SW 1271 (cell line): ENCODE measurements around the gene KTN1.

Experiments used
- DNase-seq, 2 experiments: peaks; one replicate each; lab custom pipeline; 2025; lab: John Stamatoyannopoulos, UW

Gene KTN1

GRCh38 chr14:55711175-55711811 lies 131.3 kb downstream of the KTN1 start:
- no peak for DNase-seq

GRCh38 chr14:55712491-55712890 lies 132.5 kb downstream of the KTN1 start:
- DNase-seq = no peak

GRCh38 chr14:55713486-55713885 lies 133.5 kb downstream of the KTN1 start:
- DNase-seq = no peak

GRCh38 chr14:55715889-55716288 lies 135.9 kb downstream of the KTN1 start:
- no peak for DNase-seq

GRCh38 chr14:55717621-55718020 lies 137.6 kb downstream of the KTN1 start:
- no peak for DNase-seq

GRCh38 chr14:55718551-55718950 lies 138.5 kb downstream of the KTN1 start:
- no peak for DNase-seq

GRCh38 chr14:55720796-55721195 lies 140.8 kb downstream of the KTN1 start:
- no peak for DNase-seq

- no peak for DNase-seq
These were observed 141.3 kb downstream of the KTN1 start for GRCh38 chr14:55721353-55721752.

- no peak for DNase-seq
These were observed 142.0 kb downstream of the KTN1 start for GRCh38 chr14:55722054-55722453.

GRCh38 chr14:55724736-55725135 lies 144.7 kb downstream of the KTN1 start:
- DNase-seq = no peak

GRCh38 chr14:55730592-55731310 lies 150.7 kb downstream of the KTN1 start:
- DNase-seq = no peak

GRCh38 chr14:55731311-55731872 lies 151.4 kb downstream of the KTN1 start:
- no peak for DNase-seq

GRCh38 chr14:55731881-55732498 lies 152.0 kb downstream of the KTN1 start:
- no peak for DNase-seq

GRCh38 chr14:55733599-55733998 lies 153.6 kb downstream of the KTN1 start:
- DNase-seq = no peak
